ENCODE results near the gene DAP3.

GRCh38 chr1:155744711-155745283 is 55.9 kb downstream of the DAP3 start:
- TF ChIP-seq ZFP30 (CRISPR knock-in tag; IDR thresholded peaks at IDR 0.05), result no peak
- TF ChIP-seq, protein P1, sequence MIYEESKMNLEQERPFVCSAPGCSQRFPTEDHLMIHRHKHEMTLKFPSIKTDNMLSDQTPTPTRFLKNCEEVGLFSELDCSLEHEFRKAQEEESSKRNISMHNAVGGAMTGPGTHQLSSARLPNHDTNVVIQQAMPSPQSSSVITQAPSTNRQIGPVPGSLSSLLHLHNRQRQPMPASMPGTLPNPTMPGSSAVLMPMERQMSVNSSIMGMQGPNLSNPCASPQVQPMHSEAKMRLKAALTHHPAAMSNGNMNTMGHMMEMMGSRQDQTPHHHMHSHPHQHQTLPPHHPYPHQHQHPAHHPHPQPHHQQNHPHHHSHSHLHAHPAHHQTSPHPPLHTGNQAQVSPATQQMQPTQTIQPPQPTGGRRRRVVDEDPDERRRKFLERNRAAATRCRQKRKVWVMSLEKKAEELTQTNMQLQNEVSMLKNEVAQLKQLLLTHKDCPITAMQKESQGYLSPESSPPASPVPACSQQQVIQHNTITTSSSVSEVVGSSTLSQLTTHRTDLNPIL (CRISPR knock-in tag; IDR thresholded peaks at IDR 0.05; ENCODE audit: low read depth), result no peak
- TF ChIP-seq ISL1 (CRISPR knock-in tag; IDR thresholded peaks at IDR 0.05), result no peak
- TF ChIP-seq, protein P2, sequence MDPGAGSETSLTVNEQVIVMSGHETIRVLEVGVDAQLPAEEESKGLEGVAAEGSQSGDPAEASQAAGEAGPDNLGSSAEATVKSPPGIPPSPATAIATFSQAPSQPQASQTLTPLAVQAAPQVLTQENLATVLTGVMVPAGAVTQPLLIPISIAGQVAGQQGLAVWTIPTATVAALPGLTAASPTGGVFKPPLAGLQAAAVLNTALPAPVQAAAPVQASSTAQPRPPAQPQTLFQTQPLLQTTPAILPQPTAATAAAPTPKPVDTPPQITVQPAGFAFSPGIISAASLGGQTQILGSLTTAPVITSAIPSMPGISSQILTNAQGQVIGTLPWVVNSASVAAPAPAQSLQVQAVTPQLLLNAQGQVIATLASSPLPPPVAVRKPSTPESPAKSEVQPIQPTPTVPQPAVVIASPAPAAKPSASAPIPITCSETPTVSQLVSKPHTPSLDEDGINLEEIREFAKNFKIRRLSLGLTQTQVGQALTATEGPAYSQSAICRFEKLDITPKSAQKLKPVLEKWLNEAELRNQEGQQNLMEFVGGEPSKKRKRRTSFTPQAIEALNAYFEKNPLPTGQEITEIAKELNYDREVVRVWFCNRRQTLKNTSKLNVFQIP (CRISPR knock-in tag; IDR thresholded peaks at IDR 0.05; ENCODE audit: borderline replicate concordance, low read depth), result no peak
- TF ChIP-seq, protein P3, sequence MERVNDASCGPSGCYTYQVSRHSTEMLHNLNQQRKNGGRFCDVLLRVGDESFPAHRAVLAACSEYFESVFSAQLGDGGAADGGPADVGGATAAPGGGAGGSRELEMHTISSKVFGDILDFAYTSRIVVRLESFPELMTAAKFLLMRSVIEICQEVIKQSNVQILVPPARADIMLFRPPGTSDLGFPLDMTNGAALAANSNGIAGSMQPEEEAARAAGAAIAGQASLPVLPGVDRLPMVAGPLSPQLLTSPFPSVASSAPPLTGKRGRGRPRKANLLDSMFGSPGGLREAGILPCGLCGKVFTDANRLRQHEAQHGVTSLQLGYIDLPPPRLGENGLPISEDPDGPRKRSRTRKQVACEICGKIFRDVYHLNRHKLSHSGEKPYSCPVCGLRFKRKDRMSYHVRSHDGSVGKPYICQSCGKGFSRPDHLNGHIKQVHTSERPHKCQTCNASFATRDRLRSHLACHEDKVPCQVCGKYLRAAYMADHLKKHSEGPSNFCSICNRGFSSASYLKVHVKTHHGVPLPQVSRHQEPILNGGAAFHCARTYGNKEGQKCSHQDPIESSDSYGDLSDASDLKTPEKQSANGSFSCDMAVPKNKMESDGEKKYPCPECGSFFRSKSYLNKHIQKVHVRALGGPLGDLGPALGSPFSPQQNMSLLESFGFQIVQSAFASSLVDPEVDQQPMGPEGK (CRISPR knock-in tag; IDR thresholded peaks at IDR 0.05; ENCODE audit: borderline replicate concordance), result no peak
- no peak for TF ChIP-seq TCF4 (CRISPR knock-in tag; IDR thresholded peaks at IDR 0.05; ENCODE audit: borderline replicate concordance)

Measured in SK-N-SH treated with all-trans-retinoic acid at 6 μM for 48 hours (cell line).